NOMO-1 treated with dmso at 0.1 percent for 144 hours (cell line): Measurements from ENCODE around the gene NKD1.

Source experiments
- DNase-seq: peaks from one replicate; lab custom pipeline; 2025; ENCODE audit not compliant: unreplicated experiment; lab: John Stamatoyannopoulos, UW

Gene NKD1

DNA sequence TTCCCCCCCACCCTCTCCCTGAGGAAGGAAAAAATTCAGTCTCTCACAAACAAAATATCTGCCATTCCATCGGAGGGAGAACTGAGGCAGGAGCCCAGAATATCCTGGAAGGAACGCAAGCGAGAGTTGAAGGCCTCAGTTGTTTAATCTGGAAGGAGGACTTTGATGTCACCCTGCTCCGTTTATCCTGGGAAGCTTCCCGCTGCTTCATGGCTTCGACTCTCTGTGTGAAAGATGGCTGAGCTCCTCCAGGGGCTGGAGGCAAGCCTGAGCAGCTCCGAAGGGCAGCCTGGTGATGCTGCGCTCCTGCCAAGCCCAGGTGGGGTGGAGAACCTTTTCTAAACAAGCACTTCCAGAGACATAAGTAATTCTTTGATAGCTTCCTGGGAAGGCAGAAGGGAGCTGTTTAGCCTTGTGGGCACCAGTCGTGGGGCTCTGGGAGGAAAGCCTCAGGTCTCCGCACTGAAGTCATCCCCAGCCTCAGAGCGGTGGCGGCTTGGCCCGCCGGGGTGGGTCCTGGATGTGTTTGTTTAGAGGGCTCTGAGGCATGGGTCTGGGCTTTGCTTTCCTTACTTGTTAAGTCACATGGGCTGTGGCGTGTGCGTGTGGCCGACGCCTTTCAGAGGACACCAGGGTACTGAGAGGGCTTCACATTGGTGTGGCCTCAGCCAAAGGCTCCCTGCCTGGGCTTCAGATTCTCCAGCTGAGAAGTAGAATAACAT is 7.9 kb downstream of the NKD1 start:
- no peak for DNase-seq

DNA sequence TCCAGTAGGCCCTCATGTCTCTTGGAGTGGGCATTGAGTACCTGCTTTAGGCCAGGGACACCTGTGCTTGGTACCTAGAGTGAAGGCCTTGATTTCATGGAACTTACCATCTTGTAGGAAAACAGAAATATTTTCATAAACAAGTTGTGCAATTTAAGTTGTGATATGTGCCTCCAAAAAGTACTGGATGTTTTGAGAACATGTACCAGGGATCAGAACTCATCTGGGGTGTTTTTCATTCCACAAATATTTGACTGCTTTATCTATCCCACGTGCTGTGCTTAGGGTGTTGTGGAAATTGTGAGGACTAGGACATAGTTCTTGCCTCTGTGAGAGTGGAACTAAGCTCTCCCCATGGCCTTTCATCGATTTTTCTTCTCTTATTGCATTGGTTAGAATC is 8.8 kb downstream of the NKD1 start:
- no peak for DNase-seq

DNA sequence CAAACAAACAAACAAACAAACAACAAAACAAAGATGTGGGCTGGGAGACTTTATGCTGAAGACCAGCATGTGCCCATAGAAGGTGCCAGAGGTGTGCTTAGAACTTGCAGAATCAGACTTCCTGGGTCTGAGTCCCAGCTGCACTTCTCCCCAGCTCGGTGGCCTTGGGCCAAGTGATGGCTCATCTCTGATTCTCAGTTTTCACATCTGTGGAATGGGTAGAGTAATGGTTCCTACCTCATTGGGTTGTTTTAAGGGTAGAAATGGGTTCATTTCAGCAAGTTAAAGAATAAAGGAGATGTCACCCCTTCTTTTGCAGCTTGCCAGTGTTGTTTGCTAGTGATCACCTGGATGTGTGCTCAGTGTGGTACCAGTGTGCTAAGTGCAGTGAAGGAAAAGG is 10.7 kb downstream of the NKD1 start:
- no peak for DNase-seq

DNA sequence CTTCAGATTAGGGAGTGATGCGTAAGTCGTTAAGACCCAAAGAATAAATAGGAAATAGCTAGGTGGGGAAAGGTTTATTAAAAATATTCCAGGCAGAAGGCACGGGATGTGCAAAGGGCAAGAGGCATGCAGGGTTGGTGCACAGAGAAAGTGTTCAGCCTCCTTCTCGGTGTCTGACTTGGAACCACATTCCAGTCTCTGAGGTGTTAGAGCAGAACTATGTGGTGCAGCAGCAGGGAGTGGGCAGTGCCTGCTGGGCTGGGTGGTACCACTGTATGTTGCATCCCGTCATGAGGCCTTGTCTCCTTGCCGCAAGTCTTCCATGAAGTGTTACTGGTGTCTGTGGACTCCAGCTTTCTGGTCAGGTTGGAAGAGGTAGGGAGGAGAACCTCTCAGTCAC is 11.1 kb downstream of the NKD1 start:
- DNase-seq: no peak

DNA sequence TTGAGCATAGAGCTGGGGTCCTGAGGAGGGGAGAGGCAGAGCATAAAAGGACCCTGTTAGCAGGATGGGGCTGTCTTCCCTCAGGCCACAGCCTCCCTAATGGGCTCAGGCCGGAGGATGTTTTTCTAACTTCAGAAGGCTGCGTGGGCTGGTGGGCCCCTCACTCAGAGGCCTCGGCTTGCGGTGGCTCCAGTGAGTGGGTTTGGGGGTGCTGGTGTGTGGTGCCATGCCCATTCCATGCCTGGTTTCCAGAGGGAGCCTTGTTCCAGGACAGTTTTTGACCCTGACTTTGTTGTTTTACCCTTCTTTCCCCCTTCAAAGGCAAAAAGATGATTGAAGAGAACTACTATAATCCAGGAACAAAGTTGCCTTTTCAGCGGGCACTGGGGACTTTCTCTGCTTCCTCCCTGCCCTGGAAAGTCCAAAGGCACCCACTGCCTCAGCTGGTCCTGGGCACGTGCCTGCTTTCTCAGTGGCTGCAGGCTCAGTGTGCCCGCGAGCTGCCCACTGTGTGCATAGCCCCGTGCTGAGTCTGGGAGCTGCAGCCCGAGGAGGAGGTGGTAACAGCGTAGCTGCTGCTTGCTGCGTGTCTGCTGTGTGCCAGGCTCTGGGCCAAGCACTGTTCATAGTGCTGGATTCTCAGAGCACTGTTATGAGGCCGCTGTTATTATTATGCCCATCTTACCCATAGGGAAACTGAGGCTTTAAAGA is 11.8 kb downstream of the NKD1 start:
- DNase-seq: no peak

DNA sequence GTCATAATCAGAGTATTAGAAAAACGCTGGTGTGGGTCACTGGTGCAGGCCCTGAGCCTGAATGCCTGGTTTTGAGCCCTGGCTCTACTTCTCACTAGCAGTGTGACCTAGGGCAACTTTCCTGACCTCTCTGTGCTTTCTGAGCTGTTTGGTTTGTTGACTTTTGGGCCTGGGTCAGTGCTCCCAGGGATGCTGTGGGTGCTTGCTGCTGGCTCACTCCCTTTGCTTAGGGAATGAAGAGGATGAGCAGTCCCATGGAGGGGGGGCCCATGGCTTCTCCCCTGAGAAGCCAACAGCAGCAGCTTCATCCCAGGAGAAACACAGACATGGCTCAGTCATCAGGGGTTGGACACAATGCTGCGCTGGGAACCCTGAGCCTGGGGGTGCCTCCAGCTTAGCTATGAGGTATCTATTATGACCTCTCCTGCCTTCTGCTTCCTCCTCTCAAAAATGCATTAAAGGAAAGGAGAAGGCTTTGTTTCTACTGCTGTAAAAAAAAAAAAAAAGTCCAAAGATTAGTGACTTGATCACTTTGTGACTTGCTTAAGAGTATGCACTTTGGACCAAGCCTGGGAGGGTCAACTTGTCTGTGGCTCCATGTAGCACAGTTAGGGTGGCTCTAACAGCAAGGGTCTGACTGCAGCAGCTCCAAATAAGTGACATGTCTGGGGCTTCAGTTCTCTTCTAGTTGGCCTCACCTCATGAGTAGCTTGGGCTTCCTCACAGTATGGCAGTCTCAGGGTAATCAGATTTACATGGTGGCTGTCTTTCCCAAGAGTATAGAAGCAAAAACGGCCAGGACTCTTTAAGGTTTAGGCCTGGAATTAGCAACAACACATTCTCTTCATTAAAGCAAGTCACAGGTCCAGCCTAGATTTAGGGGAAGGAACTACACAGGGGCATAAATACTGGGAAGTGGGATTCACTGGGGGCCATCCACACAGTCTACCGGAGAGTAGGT is 13.0 kb downstream of the NKD1 start:
- no peak for DNase-seq

DNA sequence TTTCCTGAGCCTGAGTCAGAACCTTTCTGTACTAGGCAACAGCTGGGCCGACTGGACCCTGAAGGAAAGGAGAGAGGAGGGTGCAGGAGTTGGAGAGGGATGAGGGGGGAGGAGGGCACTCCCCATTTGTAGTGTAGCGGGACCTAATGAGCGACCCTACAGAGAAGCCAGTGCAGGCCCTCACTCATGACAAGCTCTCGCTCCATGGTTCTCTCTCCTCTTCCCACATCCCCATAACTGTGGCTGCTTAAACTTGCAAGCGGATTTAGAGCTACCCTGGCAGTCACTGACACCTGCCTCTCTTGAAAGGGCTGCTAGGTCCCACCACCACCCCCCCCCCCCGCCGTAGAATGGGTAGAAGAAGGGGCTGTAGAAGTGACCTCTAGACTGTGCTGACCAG is 14.5 kb downstream of the NKD1 start:
- DNase-seq: no peak

DNA sequence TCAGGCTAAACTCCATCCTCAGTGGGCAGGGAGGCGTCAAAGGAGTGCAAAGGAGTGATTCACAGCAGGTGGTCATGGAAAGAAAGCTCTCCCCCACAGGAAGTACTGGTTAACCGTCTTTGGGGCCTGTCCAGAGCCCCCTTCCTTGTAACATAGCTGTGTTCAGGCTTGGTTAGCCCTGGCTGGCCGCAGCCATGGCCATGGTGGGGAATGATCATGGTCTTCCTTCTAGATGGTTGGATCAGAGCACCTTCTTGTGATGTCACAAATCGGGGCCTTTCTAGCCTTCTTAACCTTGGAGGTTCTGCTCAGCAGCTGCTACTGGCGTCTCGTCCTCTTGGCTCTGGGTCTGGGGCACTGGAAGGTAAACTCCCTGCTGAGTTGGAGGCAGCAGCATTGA is 15.8 kb downstream of the NKD1 start:
- DNase-seq: no peak

DNA sequence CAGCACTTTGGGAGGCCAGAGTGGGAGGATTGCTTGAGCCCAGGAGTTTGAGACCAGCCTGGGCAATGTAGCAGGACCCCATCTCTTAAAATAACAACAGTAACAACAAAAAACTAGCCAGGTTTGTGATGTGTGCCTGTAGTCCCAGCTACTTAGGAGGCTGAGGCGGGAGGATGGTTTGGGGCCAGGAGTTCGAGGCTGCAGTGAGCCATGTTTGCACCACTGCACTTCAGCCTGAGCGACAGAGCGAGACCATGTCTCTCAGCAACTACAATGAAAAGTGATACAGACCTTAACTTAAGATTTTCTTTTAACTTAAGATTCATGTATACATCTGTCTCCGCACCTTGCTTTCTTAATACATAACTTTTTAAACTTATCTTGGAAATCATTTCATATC is 17.2 kb downstream of the NKD1 start:
- DNase-seq: no peak

DNA sequence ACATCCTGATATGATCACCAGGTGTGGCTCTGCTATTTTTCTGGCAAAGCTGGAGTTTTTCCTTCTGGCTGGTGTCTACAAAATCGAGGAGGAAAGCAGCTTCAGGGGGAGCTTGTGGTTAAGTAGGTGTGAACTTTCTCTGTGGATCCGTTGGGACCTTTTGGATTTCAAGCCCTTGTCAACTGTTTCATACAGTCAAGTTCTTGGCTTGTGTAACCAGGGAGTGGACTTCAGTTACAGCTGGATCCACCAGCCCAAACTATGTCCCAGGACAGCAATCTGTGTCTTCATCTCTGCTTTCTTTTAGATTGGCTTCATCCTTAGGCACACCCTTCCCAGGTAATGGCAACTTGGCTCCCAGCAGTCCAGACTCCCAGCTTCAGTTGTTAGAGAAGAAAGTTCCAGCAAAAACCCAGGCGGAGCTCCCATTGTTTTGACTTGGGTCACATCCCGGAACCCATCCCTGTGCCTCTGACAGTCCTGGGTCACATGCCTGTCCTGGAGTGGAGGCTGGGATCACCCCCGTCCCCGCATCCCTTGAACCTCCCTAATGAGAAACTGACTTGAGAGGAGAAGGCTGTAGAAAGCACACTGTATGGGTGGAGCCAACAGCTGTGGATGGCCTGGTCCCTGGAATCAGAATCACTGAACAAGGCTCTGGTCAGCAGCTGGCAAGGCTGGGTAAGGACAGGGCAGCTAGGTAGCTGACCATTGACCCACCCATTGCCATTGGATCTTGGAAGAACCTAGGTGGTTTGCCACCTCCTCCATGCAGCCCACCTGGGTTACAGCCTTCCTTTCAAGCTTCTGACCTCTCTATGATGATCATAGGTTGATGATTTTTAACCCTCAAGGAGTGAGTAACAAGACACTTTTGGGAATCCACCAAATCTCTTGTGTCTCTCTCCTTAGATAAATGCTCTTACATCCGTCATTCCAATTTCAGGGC is 18.1 kb downstream of the NKD1 start:
- DNase-seq: no peak

DNA sequence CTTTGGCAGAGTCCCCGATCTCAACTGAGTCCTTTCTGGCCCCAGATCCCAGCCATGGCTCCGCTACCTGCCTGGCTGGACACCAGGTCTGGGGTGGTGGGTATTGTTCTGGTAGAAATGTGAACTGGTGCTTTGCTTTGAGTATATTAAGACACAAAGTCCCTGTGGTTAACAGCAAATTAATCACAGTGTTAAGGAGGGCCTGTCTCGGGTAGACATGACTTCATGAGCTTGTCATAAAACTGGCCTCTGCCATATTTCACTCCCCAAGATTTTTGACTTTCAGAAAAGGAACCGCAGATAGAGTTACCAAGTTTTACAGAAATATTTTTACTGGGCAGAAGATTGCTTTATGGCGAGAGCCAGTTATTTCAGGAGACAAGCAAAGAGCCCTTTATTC is 19.5 kb downstream of the NKD1 start:
- DNase-seq: no peak

DNA sequence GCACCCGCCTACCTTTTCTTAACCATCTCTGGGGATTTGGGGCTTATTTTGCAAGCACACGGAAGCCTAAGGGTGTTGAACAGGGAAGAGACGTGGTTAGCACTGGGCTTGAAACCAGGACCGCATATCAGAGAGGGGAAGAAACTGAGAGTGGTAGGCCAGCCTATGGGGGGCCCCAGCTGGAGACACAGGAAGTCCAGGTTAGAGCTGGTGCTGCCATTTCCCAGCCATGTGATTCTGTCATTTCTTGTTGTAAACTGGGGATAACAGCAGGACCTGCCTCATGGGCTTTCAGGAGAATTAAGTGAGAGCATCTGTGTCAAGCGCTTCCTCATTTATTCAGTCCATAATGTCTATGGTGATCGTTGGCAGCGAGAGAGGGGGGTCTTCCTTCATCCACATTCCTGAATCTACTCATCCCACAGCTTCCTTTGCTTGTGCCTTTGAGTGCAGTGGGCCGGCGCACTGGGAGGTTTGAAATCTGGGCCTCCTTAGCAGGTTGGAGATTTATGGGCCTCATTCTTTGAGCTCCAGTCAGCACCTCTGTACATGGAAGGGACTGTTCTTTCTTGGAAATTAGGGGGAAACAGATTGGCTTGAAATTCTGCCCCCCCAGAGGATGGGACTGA is 20.1 kb downstream of the NKD1 start:
- no peak for DNase-seq

DNA sequence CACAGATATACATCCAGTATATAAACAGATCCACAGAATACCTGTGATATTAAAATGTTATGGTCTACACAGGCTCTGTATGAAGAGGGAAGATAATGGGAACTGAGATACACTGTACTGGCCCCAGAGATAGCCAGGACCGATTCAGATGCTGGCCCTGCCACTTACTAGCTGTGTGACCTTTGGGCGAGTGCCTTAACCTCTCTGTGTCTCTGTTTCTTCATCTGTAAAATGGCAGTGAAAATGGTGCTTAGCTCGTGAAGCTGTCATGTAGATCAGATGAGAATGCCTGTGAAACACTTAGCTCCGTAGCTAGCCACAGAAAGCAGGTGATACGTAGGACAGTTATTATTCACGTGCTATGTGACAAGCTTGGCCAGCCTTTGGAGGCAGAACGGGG is 22.2 kb downstream of the NKD1 start:
- DNase-seq: no peak

DNA sequence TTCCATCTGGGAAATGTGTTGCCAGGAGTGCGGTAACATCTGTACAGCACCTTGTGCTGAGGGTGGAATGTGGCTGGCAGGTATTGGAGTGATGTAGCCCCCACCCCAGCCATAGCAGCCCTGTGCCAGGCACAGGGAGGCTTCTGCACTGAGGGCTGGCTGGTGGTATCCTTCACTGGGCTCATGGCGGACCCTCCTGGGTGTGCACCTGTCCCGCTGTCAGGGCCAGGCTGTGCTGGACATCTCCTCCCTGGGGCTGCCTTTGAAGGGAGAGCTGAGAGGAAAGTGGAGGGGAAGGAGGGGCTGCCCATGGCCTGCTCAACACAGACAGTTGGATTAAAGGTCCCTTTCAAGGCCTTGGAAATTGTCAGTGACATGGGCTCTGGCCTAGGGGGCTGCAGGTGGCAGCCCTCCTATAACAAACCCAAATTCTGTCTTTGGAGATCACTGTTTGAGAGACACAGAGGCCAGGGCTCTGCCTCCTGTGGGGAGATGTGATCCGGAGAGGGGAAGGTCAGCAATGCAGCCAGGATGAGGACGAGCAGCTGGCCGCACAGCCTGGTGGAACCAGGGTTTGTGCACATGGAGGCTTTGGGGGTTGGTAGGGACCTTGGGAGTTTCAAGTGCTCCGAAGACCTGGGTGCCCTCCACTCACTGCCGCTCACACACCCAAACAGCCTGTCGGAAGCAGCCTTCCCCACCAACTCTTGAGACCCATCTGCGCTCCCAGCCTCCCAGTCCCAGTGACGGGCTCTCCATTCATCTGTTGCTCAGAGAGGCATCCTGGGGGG is 22.8 kb downstream of the NKD1 start:
- no peak for DNase-seq

DNA sequence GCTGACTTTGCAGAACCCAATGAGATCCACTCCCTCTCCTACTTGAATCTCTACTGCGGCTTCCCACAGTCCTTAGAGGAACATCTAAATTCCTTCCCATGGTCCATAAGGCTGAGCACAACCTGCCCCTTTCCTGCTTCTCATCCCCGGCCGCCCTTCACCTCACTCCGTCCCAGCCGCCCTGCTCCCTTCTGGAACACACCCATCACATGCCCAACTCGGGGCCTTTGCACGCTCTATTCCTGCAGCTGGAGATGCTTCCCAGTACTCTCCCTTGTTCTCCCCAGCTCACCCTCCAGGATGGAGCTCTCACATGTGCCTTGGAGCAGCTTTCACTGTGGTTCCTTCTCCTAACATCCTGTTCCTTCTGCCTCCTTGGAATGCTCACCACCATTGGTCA is 23.6 kb downstream of the NKD1 start:
- DNase-seq: no peak

DNA sequence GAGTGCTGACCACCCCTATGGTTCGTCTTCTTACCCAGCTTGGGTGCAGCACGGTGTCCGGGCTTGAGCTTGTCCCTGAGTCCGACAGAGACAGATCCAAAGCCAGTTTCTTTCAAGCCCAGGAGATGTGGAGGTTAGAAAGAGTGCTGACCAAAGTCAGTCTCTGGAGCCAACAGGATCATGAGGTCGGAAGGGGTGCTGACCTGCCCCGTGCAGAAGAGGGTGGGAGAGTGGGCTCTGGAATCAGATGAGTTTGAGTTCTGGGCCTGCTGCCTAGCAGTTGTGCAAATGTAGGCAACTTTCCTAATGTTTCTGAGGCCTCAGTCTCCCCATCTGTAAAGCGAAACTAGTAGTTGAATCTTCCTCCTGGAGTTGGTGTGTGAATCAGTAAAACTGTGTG is 24.5 kb downstream of the NKD1 start:
- DNase-seq: no peak

DNA sequence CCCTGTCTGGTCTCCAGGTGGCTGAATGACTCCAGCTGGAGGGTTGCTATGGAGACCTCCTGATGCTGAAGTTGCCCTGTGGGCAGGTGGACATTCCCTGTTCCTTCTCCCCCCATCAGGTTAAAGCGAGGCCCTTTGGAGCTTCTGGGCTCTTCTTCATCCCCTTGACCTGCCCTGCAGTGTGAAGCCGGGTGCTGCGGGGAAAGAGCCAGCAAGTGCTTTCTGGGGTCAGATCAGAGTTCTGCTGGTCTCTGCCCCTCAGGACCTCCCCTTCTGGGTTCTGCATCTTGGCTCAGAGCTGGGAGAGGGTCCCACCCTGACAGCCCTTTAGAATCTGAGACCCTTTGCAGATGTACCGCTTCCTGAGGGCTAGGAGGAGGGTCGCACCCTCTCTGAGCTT is 25.1 kb downstream of the NKD1 start:
- no peak for DNase-seq

DNA sequence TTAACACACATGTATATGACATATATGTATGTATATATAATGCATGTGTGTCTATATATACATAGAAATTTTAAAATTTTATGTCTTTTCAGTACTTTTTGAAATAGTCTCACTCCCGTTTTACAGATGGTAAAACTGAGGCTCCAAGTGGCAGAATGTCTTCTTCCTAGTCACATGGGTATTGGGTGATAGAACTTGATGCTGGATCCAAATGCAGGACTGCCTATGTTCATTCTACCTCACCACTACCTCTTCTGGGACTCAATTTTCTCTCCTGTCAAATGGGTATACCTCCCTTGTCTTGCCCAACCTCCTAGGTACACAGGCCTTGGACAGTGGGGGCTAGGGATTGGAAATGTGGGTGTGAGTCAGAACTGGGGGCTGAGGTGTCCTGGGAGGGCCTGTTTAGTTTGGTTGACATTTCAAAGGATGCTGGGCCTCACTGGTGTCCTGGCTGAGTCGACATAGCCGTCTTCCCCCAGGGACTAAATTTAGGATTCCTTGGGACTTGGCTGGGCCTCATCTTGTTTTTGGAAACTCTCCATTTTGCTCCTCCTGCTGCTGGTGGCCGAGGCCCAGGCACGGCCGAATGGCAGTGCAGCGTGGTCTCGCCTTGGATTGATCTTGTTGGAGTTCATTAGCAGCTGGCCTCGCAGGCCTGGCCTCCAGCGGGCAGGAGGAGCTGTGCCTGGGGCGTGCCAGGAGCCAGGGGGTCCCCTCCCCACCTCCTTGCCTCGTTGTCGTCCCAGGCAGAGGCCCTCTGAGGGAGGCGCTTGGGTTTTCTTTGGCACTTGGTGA is 25.9 kb downstream of the NKD1 start:
- DNase-seq: no peak

DNA sequence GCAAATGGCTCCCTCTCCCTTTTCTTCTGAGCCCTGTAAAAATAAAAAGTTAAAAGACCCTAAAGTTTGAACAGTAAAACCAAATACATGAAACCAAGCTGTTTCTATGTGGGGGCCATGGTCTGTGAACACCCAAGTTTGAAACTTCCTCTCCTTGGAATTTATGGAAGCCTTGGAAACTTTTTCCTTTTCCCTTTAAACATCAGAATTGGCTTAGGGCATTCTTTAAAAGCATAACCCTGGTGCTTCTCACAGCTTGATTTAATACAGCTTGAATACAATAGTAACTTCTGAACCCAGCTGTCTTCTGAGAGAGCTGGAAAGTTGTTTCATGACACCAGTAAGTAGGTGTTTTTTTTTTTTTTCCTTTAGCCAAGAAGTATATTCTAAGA is 26.5 kb downstream of the NKD1 start:
- DNase-seq: no peak
